SK-N-MC (cell line): Measurements from ENCODE around the gene FGD5.

Source experiments
- DNase-seq: peaks from one replicate; pipeline ENCODE4 v3.0.0-alpha.2; 2011; ENCODE audit warnings: low read depth, low spot score
- H3K27ac ChIP-seq: fragments of 200-600 bp; sonication (generic); 2 replicates; pipeline ENCODE4 v1.5.1; 2016; ENCODE audit warnings: mixed run types
- H3K36me3 ChIP-seq: fragments of 200-600 bp; sonication (generic); 2 replicates; pipeline ENCODE4 v1.6.1; 2017; ENCODE audit warnings: antibody characterized with exemption, low read length, mixed read lengths; ENCODE audit not compliant: insufficient read depth
- H3K4me3 ChIP-seq: fragments of 200-600 bp; sonication (generic); 2 replicates; pipeline ENCODE4 v1.5.1; 2016
- H3K9ac ChIP-seq: fragments of 200-600 bp; sonication (generic); 2 replicates; pipeline ENCODE4 v1.8.0; 2017; ENCODE audit warnings: mixed run types, mixed read lengths; ENCODE audit not compliant: insufficient read length
- H3K9me3 ChIP-seq: fragments of 200-600 bp; sonication (generic); 2 replicates; pipeline ENCODE4 v1.6.1; 2017; ENCODE audit warnings: low read depth, mild to moderate bottlenecking, antibody characterized with exemption, low read length, moderate library complexity, mixed read lengths
- EZH2 ChIP-seq: fragments of 200-600 bp; sonication (generic); IDR thresholded peaks from one replicate; pipeline ENCODE4 v1.6.1; 2017; ENCODE audit warnings: antibody characterized with exemption
- FOXP2 ChIP-seq: optimal IDR thresholded peaks from 2 replicates; pipeline ENCODE3; 2011; ENCODE audit warnings: mild to moderate bottlenecking, moderate library complexity; ENCODE audit not compliant: insufficient read depth; ENCODE audit errors: extremely low read length, control extremely low read depth
- POLR2AphosphoS5 ChIP-seq: IDR thresholded peaks from 2 replicates; pipeline ENCODE4 v1.6.1; 2012; ENCODE audit warnings: mild to moderate bottlenecking, low read depth, low read length, borderline replicate concordance

Gene FGD5

DNA sequence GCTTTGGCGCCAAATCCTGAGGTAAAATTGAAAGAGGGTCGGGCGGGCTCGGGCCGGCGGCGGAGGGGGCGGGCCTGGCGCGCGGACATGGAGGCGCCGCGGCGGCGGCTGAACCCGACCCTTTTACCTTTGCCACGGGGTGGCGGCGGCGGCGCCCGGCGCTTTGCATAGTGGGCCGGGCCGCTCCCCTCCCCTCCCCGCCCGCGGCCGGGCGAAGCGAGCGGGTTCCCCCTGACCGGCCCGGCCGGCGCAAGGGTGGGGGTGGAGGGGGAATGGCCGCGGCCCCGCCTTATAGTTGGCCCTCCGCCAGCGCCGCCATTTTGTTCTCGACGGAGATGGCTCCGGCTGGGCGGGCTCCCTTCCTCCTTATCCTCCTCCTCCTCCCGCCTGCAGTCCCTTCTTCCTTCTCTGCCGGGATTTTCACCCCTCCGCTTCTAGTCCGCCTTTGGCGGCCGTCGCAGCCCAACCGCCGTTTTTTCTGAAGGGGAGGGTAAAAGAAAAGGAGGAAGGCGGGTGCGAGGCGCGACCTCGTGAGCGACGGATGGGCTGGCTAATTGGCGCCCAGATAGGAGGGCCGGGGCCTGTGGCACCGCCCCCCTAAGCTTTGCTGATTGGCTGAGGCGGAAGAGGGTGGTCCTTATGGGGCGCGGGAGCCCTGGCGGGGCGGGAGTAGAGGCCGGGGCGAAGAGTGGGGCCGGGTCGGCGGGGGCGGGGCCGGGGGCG lies 129.3 kb downstream of the FGD5 start:
- H3K27ac ChIP-seq, result peak overlapping the region; percentile 98
- H3K4me3 ChIP-seq, result peak overlapping the region; percentile 83
- TF ChIP-seq FOXP2 (no peak), EZH2 (no peak), POLR2AphosphoS5 (peak; percentile 76)
- H3K9me3 ChIP-seq, result no peaks in the 10 kb centered on the region
- peak; percentile 64 for DNase-seq
- peak overlapping the region; percentile 83 for H3K9ac ChIP-seq
- H3K36me3 ChIP-seq, result peaks cover 14% of the 10 kb centered on the region

DNA sequence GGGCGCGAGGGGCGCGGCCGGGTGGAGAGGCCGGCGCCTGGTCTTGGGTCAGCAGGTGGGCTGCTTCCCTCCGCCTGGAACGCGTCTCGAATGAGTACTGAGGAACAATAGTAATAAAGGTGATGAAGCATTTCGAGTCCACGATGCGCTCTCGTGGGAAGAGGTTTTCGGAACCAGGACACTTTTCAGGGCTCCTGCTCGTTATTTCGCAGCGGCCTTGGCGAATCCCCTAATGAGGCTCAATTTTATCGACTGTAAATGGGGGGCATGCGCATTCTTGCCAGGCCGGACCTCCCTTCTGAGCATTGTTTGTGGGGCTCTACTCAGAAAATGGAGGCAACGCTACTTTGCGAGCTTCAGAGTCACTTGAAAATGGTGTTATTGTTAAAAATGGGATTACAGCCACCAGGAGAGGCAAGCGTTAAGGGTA lies 129.9 kb downstream of the FGD5 start:
- no peak for DNase-seq
- H3K9me3 ChIP-seq, result no peaks in the 10 kb centered on the region
- peak overlapping the region; percentile 67 for H3K9ac ChIP-seq
- TF ChIP-seq POLR2AphosphoS5, result no peak
- TF ChIP-seq EZH2, result no peak
- TF ChIP-seq FOXP2, result no peak
- peaks cover 14% of the 10 kb centered on the region for H3K36me3 ChIP-seq
- H3K27ac ChIP-seq, result no peak overlapping the region
- peak overlapping the region; percentile 79 for H3K4me3 ChIP-seq

DNA sequence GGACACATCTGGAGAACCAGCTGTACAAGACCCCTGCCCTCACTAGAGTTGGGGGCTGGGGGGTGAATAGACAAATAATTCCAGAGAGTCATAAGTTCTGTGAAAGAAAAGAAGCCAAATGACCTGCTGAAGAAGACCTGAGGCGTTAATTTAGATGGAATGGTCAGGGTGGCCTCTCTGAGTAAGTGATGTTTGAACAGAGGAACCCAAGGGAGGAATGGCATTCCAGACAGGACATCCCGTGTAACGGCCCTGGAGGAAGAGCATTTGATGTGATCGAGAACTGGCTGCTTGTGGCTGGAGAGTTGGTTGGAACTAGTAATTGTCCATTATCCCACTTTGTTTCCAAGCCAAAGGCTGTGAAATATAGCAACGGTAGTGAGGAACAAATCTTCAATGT lies 130.4 kb downstream of the FGD5 start:
- Histone ChIP-seq H3K4me3 (peak overlapping the region; percentile 79), H3K9ac (peak overlapping the region; percentile 67), H3K9me3 (no peaks in the 10 kb centered on the region), H3K36me3 (peaks cover 14% of the 10 kb centered on the region), H3K27ac (no peak overlapping the region)
- no peak for TF ChIP-seq POLR2AphosphoS5
- DNase-seq, result no peak

GRCh38 chr3:14950274-14950673 lies 131.5 kb downstream of the FGD5 start:
- TF ChIP-seq POLR2AphosphoS5, result no peak

GRCh38 chr3:14957153-14957552 lies 138.4 kb downstream of the FGD5 start:
- no peak for TF ChIP-seq POLR2AphosphoS5
- TF ChIP-seq FOXP2, result no peak
- TF ChIP-seq EZH2, result no peak
- no peak overlapping the region for H3K27ac ChIP-seq
- no peak overlapping the region for H3K9ac ChIP-seq
- no peak for DNase-seq
- H3K4me3 ChIP-seq, result no peak overlapping the region
- H3K9me3 ChIP-seq, result no peaks in the 10 kb centered on the region
- H3K36me3 ChIP-seq, result no peaks in the 10 kb centered on the region

More at GRCh38 chr3:14950274-14950673, 131.5 kb downstream of the FGD5 start:
- H3K4me3 ChIP-seq, result no peak overlapping the region
- no peak overlapping the region for H3K27ac ChIP-seq
- no peak overlapping the region for H3K9ac ChIP-seq
- H3K9me3 ChIP-seq, result no peaks in the 10 kb centered on the region
- DNase-seq, result no peak
- peaks cover 12% of the 10 kb centered on the region for H3K36me3 ChIP-seq

DNA sequence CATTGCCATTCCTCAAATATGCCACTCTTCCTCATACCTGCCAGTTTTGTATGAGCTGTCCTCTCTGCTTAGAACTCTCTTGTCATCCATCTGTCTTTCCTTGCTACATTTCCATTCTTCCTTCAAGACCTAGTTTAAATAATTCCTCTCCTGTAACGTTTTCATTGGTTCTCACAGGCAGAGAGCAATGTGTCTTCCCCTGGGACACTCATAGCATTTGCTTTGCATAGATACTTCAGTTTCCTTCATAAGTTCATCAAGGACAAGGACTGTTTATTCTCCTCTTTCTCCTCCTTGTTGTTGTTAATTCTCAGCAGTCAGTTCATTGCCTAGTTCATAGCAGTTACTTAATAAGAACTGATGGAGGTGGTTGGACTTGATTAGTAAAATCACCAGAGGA lies 139.2 kb downstream of the FGD5 start:
- no peak overlapping the region for H3K9ac ChIP-seq
- H3K9me3 ChIP-seq, result no peaks in the 10 kb centered on the region
- H3K36me3 ChIP-seq, result no peaks in the 10 kb centered on the region; the same call in 1 of the 2 replicates
- TF ChIP-seq EZH2 (no peak), POLR2AphosphoS5 (no peak), FOXP2 (no peak)
- no peak for DNase-seq
- no peak overlapping the region for H3K4me3 ChIP-seq
- no peak overlapping the region for H3K27ac ChIP-seq

DNA sequence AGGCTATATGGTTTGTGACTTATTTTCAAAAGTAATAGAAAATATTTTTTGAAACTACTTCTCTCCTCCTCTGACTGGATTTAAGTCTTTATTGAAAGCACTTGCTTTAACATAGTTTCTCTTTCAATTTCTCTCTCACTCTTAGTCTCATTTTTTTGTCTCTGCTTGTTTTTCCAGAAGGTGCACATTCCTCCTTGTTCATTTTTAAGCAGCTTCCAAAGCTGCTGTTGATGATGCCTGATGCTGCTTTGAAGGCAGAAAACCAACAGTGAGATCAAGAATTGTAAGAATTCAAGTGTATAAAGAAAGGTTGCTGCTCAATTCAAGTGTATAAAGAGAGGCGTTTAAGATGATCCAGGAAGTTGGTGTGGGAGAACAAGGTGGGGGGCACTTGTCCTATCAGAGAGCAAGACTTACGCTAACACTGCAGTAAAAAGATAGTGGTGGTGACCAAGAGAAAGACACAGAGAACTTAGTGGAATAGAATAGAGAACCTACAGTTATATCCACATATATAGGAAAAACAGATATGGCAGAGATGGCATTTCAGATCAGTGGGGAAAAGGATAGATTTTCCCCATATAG lies 140.7 kb downstream of the FGD5 start:
- DNase-seq, result no peak
- H3K36me3 ChIP-seq, result no peaks in the 10 kb centered on the region; the same call in 1 of the 2 replicates
- H3K9ac ChIP-seq, result no peak overlapping the region
- no peak for TF ChIP-seq FOXP2
- no peak for TF ChIP-seq POLR2AphosphoS5
- no peak for TF ChIP-seq EZH2
- no peak overlapping the region for H3K4me3 ChIP-seq
- no peak overlapping the region for H3K27ac ChIP-seq
- no peaks in the 10 kb centered on the region for H3K9me3 ChIP-seq

GRCh38 chr3:14962762-14963161 lies 144.0 kb downstream of the FGD5 start:
- Histone ChIP-seq H3K9ac (no peak overlapping the region), H3K9me3 (0 out of 2 replicates have a peak, but pooled peaks cover 3% of the 10 kb centered on the region), H3K27ac (no peak overlapping the region), H3K4me3 (no peak overlapping the region), H3K36me3 (peaks cover 23% of the 10 kb centered on the region)
- TF ChIP-seq EZH2 (no peak), POLR2AphosphoS5 (no peak), FOXP2 (no peak)
- DNase-seq, result no peak

DNA sequence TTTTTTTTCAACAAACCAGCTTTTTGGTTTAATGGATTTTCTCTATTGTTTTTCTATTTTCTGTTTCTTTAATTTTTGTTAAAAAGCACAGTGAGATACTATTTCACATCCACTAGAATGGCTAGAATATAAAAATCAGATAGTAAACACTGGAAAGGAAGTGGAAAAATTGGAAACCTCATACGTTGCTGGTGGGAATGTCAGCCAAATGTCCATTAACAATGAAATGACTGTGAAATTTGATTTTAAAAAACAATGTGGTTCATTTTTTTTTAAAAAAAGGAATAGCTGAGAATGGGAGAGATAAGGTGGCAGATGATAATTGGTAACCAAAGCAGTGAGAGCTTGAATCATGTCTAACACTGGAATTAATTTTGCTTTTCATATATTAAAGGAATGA lies 148.5 kb downstream of the FGD5 start:
- Histone ChIP-seq H3K27ac (no peak overlapping the region), H3K36me3 (peaks cover 24% of the 10 kb centered on the region), H3K9me3 (0 out of 2 replicates have a peak, but pooled peaks cover 3% of the 10 kb centered on the region), H3K4me3 (no peak overlapping the region), H3K9ac (no peak overlapping the region)
- DNase-seq, result no peak
- TF ChIP-seq POLR2AphosphoS5, result no peak
- TF ChIP-seq EZH2, result no peak
- TF ChIP-seq FOXP2, result no peak
